22Rv1 (cell line): Measurements from ENCODE around the gene SIRT7.

Experiments used
- H3K27ac ChIP-seq: fragments of 450-650 bp; 2 replicates; pipeline ENCODE4 v1.5.1; 2017
- ZFX ChIP-seq: fragments of 450-650 bp; IDR thresholded peaks from 2 replicates; pipeline ENCODE4 v1.6.1; 2017; ENCODE audit warnings: antibody characterized with exemption, borderline replicate concordance
- TF ChIP-seq, protein P1 (sequence below): fragments of 450-650 bp; IDR thresholded peaks from 2 replicates; pipeline ENCODE4 v1.5.1; 2017; ENCODE audit warnings: mild to moderate bottlenecking

SIRT7 gene

DNA sequence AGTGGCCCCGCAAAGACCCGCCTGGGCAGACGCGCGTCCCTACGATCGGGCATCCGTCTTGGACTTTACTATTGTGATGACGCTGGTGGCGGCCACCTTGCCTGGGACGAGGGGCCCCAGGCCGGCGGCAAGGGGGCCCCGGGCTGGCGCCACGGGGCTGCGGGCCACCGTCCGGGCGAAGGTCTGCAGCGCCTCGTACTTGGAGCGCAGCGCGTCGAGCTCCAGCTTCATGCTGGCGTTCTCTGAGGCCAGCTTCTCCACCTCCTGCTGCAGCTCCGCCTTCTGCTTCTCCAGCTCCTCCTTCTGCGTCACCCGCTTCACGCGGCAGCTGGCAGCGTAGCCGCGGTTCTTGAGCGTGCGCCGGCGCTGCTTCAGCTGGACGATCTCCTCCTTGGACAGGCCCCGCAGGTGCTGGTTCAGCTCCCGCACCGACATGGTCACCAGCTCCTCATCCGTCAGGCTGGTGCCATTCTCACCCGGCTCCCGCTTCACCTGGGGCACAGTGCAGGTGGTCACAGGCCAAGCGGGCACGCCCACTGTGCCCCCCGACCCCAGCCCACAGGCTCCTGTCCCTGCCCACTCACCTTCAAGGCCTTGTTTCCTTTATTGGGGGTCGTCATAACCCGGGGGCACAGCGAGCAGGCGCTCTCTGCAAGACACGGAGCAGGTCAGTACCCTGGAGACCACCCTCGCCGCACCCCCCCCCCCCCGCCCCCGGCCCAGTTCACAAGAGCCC is 4.8 kb upstream of the SIRT7 start:
- no peak overlapping the region for H3K27ac ChIP-seq
- TF ChIP-seq, protein P1, sequence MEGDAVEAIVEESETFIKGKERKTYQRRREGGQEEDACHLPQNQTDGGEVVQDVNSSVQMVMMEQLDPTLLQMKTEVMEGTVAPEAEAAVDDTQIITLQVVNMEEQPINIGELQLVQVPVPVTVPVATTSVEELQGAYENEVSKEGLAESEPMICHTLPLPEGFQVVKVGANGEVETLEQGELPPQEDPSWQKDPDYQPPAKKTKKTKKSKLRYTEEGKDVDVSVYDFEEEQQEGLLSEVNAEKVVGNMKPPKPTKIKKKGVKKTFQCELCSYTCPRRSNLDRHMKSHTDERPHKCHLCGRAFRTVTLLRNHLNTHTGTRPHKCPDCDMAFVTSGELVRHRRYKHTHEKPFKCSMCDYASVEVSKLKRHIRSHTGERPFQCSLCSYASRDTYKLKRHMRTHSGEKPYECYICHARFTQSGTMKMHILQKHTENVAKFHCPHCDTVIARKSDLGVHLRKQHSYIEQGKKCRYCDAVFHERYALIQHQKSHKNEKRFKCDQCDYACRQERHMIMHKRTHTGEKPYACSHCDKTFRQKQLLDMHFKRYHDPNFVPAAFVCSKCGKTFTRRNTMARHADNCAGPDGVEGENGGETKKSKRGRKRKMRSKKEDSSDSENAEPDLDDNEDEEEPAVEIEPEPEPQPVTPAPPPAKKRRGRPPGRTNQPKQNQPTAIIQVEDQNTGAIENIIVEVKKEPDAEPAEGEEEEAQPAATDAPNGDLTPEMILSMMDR: no peak
- TF ChIP-seq ZFX: no peak

DNA sequence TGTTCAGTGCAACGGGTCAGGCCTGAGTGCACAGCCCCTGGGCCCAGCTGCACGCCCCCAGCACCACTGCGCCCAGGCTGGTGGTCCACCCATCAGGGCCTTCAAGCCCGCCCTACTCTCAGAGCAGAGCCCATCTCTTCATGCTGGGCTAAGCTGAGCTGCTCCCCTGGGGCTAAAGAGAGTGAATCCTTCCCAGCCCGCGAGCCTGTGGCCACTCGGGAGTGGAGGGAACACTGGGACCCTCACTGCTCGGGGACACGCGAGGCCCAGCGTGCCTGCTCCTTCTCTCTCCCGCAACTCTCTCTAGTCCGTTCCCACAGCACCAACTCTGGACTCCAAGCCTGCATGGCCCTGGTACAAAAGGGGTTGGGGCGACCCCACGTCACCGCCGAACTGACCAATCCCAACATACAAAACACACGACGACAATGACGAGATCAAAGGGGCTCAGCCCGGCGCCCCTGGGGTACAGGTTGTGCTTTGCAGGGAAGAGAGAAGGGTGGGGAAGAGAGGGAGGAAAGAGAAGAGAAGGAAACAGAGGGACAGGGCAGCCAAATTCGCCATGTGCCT is 4.1 kb upstream of the SIRT7 start:
- TF ChIP-seq, protein P1: no peak
- no peak for TF ChIP-seq ZFX
- H3K27ac ChIP-seq: no peak overlapping the region

DNA sequence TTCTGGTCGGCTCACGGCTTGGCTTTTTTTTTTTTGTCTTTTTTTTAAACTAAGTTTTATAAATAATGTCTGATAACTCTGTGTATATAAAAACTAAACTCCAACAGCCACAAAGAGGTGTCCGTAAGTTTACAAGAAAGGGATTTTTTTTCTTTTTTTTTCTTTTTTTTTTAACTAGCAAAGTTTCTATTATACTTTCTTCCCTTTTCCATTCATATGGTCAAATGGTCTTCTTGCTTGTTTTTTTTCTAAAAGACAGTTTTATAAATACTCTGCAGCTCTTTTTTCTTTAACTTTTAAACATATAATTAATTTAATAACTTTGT is 3.5 kb upstream of the SIRT7 start:
- H3K27ac ChIP-seq: no peak overlapping the region
- TF ChIP-seq, protein P1: no peak
- no peak for TF ChIP-seq ZFX

DNA sequence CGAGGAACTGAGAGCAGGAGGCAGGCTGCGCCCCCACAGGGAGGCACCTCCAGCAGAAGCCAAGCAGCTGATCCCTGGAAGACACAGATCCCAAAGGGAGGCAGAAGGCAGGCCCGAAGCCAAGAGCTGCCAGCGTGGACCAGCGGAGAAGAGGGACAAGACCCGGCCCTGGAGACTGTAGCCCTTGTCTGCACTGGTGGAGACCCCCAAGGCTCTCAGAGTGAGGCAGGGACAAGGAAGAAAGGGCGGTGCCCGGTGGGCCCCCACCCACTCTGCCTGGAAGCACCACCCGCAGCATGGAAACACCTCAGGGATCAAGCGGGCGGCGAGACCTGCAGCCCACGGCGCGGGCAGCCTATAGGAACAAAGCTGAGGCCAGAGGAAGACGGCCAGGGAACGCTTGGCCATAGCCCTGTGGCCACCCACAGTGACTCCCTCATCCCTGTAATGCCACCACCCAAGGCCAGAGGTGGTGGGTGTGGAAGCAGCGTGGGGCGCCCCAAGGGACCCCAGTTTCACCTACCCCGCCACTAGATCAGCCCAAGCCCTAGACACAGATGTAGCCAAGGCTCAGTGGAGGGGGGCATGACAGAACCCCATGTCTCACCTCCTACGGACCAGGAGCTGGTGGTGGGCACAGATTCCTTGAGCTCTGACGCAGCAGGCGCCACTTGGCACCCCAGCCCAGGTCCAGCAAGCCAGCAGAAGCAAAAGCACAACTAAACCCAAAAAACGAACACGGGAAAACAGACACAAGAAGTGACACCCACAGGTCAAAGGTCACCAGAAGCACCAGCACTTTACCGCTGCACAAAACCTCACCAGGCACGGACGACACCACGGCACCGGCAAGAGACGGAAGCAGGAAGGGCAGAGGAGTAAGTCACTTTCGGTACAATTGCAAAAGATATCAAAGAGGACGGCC is 2.9 kb upstream of the SIRT7 start:
- no peak for TF ChIP-seq ZFX
- TF ChIP-seq, protein P1: no peak
- H3K27ac ChIP-seq: peak overlapping the region; percentile 74; the same call in 1 of the 2 replicates

DNA sequence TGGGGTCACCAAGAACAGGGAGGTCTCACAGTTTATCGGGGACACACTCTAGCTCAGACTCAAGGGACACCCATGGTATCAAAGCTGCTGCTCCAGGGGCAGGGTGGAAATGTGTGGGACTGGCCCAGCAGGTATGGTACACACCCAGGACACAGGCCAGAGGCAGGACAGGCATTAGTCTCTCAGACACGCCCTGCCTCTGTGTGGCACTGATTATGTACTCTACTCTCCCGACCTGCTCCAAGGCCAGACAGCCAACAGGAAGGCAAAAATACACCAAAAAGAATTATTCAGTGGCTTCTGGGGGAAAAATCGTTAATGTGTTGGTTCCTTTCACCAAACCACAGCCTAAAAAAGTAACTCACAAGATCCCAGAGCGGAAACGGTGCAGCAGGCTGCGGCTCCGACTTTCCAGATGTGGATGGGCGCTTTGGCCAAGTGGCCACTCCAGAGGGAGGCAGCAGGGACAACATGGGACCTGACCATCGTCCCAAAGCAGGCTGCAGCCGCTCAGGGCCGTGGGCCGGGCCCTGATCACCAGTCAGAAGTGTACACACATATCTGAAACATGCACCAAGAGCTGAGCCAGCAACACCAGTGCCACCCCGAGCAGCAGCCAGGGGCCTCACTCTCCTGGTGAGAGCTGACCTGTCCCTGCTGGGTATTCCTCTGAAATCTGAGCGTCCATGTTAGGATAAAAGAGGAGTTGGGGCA is 1.0 kb upstream of the SIRT7 start:
- H3K27ac ChIP-seq: peak overlapping the region; percentile 74
- TF ChIP-seq ZFX: no peak
- TF ChIP-seq, protein P1: no peak

DNA sequence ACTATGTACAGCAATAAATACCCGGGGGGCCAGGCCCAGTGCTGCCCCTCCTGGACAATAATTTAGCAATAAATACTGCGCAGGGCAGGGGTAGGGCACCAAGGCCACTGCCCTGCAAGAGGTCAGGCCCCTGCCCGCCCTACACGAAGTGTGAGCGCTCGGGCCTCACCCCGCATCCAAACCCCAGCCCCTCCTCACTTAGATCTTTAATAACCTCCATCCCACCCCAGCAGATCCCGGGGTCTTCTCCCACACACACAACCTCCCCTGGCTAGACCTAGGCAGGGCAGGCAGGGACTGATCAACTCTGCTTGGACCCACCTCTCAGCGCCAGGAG is 325 bp upstream of the SIRT7 start:
- peak overlapping the region; percentile 74 for H3K27ac ChIP-seq

DNA sequence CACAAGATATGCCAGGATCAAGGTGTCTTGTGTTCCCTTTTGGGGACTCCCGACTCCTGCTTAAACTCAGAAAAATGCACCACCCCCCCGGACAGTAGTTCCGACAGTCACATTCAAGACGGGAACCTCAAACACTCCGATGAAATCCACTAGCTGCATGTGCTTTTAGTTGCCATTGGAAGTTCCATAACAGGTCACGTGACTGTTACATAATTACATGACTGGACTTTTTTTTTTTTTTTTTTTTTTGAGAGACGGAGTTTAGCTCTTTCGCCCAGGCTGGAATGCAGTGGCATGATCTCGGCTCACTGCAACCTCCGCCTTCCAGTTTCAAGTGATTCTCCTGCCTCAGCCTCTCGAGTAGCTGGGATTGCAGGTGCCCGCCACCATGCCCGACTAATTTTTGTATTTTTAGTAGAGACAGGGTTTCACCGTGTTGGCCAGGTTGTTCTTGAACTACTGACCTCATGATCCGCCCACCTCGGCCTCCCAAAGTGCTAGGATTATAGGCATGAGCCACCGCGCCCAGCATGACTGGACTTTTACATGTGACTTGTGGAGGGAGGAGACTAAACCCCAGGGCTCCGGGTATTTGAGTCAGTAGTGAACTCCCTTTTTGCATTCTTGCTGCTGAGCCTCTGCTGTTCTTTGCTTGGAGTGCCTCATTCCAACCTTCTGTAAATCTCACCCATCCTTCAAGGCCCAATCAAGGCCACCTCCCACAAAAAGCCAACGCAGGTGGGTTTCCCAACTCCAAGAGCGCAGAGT is 1.6 kb downstream of the SIRT7 start:
- peak overlapping the region; percentile 74 for H3K27ac ChIP-seq
- TF ChIP-seq ZFX: no peak
- TF ChIP-seq, protein P1: no peak
